SK-N-SH (cell line): ENCODE data around the gene MAP2K5. TPM values are rescaled to one million over a fixed set of nuclear protein-coding genes. Genes with fewer than 3 reads are reported as not detected.

ENCODE experiments used
- CTCF ChIA-PET: fragments of 300-600, 350-600 bp; formaldehyde crosslinking; extraction: SDS; loops from one replicate; lab custom pipeline; 2021; lab: Yijun Ruan, JAX
- POLR2A ChIA-PET: fragments of 350-600 bp; sonication (Branson Sonifier 250); formaldehyde crosslinking; extraction: SDS; loops from one replicate; lab custom pipeline; 2020; ENCODE audit warnings: antibody characterized with exemption, inconsistent platforms; lab: Yijun Ruan, JAX
- DNase-seq: peaks from one replicate; pipeline ENCODE4 v3.0.0; 2012
- H2AFZ ChIP-seq: fragments of 200-600 bp; sonication (generic); 2 replicates; pipeline ENCODE4 v1.8.1; 2016; ENCODE audit warnings: antibody characterized with exemption, mild to moderate bottlenecking, low read depth
- H3F3A ChIP-seq: fragments of 200-600 bp; sonication (generic); replicated peaks from 2 replicates; pipeline ENCODE3; 2016; ENCODE audit warnings: antibody characterized with exemption, mild to moderate bottlenecking; ENCODE audit not compliant: insufficient read depth
- H3K27ac ChIP-seq, 2 experiments: fragments of 200-500 bp in 1 of 2; fragments of 200-600 bp in 1 of 2; sonication (Bioruptor generic) in 1 of 2; sonication (generic), shearing (Covaris generic) in 1 of 2; 2 replicates each; pipeline versions ENCODE4 v1.5.1 to v1.6.1; 2014 to 2016; ENCODE audit warnings: low read depth in 2 of 2, inconsistent platforms in 1 of 2, low read length in 1 of 2, mild to moderate bottlenecking in 1 of 2, mixed read lengths in 1 of 2
- H3K27me3 ChIP-seq: fragments of 200-600 bp; sonication (generic), shearing (Covaris generic); 2 replicates; pipeline ENCODE4 v1.6.1; 2016; ENCODE audit warnings: mixed run types; ENCODE audit not compliant: insufficient read depth
- H3K36me3 ChIP-seq, 2 experiments: fragments of 200-500 bp in 1 of 2; fragments of 200-600 bp in 1 of 2; sonication (Bioruptor generic) in 1 of 2; sonication (generic) in 1 of 2; replicated peaks in 1 of 2; 2 replicates each; pipeline versions ENCODE3 to v1.5.1; 2014 to 2016; ENCODE audit warnings: low read length in 1 of 2, mild to moderate bottlenecking in 1 of 2; ENCODE audit not compliant: insufficient read depth in 2 of 2, control insufficient read depth in 1 of 2
- H3K4me1 ChIP-seq, 2 experiments: fragments of 200-500 bp in 1 of 2; fragments of 200-600 bp in 1 of 2; sonication (Bioruptor generic) in 1 of 2; sonication (generic), shearing (Covaris generic) in 1 of 2; 2 replicates each; pipeline versions ENCODE4 v1.5.1 to v1.6.1; 2014 to 2016; ENCODE audit warnings: low read depth in 1 of 2, low read length in 1 of 2, mixed run types in 1 of 2; ENCODE audit not compliant: insufficient read depth in 2 of 2, control insufficient read depth in 1 of 2
- H3K4me2 ChIP-seq: fragments of 200-600 bp; sonication (generic), shearing (Covaris generic); 2 replicates; pipeline ENCODE4 v1.6.1; 2017; ENCODE audit warnings: mixed run types
- H3K4me3 ChIP-seq, 2 experiments: fragments of 200-500 bp in 1 of 2; fragments of 200-600 bp in 1 of 2; sonication (Bioruptor generic) in 1 of 2; sonication (generic), shearing (Covaris generic) in 1 of 2; 2 replicates each; pipeline versions ENCODE4 v1.5.1 to v1.8.1; 2014 to 2016; ENCODE audit warnings: low read depth in 2 of 2, inconsistent platforms in 1 of 2, low read length in 1 of 2, mild to moderate bottlenecking in 1 of 2, mixed read lengths in 1 of 2, moderate library complexity in 1 of 2
- H3K79me2 ChIP-seq: fragments of 200-600 bp; sonication (generic); 2 replicates; pipeline ENCODE4 v1.8.1; 2017; ENCODE audit warnings: mild to moderate bottlenecking; ENCODE audit not compliant: insufficient read depth
- H3K9ac ChIP-seq: fragments of 200-600 bp; sonication (generic); 2 replicates; pipeline ENCODE4 v1.6.1; 2017; ENCODE audit warnings: mixed run types
- H3K9me2 ChIP-seq: fragments of 200-600 bp; sonication (generic); 2 replicates; pipeline ENCODE4 v1.6.1; 2017; ENCODE audit warnings: mixed run types
- H3K9me3 ChIP-seq: fragments of 200-600 bp; sonication (generic); 2 replicates; pipeline ENCODE4 v1.6.1; 2017; ENCODE audit warnings: mixed run types, mild to moderate bottlenecking, moderate library complexity
- H4K20me1 ChIP-seq: fragments of 200-600 bp; sonication (generic); 2 replicates; pipeline ENCODE4 v1.6.1; 2017; ENCODE audit warnings: mild to moderate bottlenecking, mixed run types; ENCODE audit not compliant: insufficient read depth
- CHD2 ChIP-seq: fragments of 150-350 bp; IDR thresholded peaks from 2 replicates; pipeline ENCODE4 v1.6.1; 2018; ENCODE audit warnings: low read length; ENCODE audit not compliant: partially characterized antibody
- ELF1 ChIP-seq: IDR thresholded peaks from 2 replicates; pipeline ENCODE4 v1.4.0; 2012
- EP300 ChIP-seq, 2 experiments: IDR thresholded peaks; 2 replicates each; pipeline versions ENCODE4 v1.4.0 to v1.6.1; 2012; ENCODE audit warnings: borderline replicate concordance in 1 of 2, low read depth in 1 of 2, low read length in 1 of 2
- EZH2phosphoT487 ChIP-seq: fragments of 200-600 bp; sonication (generic); IDR thresholded peaks from 2 replicates; pipeline ENCODE4 v1.6.1; 2017; ENCODE audit warnings: low read depth, mixed run types, mild to moderate bottlenecking, antibody characterized with exemption, moderate library complexity, borderline replicate concordance
- FOSL2 ChIP-seq: IDR thresholded peaks from 2 replicates; pipeline ENCODE4 v1.4.0; 2012; ENCODE audit warnings: low read depth, mild to moderate bottlenecking, moderate library complexity, borderline replicate concordance
- FOXJ3 ChIP-seq: sonication (generic); formaldehyde crosslinking; IDR thresholded peaks from 2 replicates; pipeline ENCODE4 v1.5.1; 2020; ENCODE audit warnings: mild to moderate bottlenecking, missing genetic modification reagents
- FOXM1 ChIP-seq: IDR thresholded peaks from 2 replicates; pipeline ENCODE4 v1.4.0; 2012; ENCODE audit warnings: low read depth, mild to moderate bottlenecking
- GABPA ChIP-seq: IDR thresholded peaks from 2 replicates; pipeline ENCODE4 v1.4.0; 2012; ENCODE audit warnings: low read depth, mild to moderate bottlenecking
- MAX ChIP-seq: IDR thresholded peaks from 2 replicates; pipeline ENCODE4 v1.4.0; 2012; ENCODE audit warnings: low read depth
- MEF2A ChIP-seq: IDR thresholded peaks from 2 replicates; pipeline ENCODE4 v1.4.0; 2012; ENCODE audit warnings: low read depth, borderline replicate concordance
- MXI1 ChIP-seq: IDR thresholded peaks from 2 replicates; pipeline ENCODE4 v1.6.1; 2012; ENCODE audit warnings: mild to moderate bottlenecking, low read depth, low read length, improper control_type of control experiment
- NFIC ChIP-seq: IDR thresholded peaks from 2 replicates; pipeline ENCODE4 v1.4.0; 2012; ENCODE audit warnings: borderline replicate concordance
- NRF1 ChIP-seq: IDR thresholded peaks from 2 replicates; pipeline ENCODE4 v1.6.1; 2012; ENCODE audit warnings: low read depth, mild to moderate bottlenecking, low read length
- PBX3 ChIP-seq: IDR thresholded peaks from 2 replicates; pipeline ENCODE4; 2012
- POLR2AphosphoS5 ChIP-seq: IDR thresholded peaks from 2 replicates; pipeline ENCODE4 v1.6.1; 2012; ENCODE audit warnings: low read depth, low read length
- RAD21 ChIP-seq: IDR thresholded peaks from 2 replicates; pipeline ENCODE4 v1.6.1; 2012; ENCODE audit warnings: mild to moderate bottlenecking, low read length
- RCOR1 ChIP-seq: fragments of 150-350 bp; IDR thresholded peaks from 2 replicates; pipeline ENCODE4 v1.6.1; 2017; ENCODE audit warnings: antibody characterized with exemption, low read length
- RFX5 ChIP-seq: IDR thresholded peaks from 2 replicates; pipeline ENCODE4 v1.6.1; 2012; ENCODE audit warnings: mild to moderate bottlenecking, improper control_type of control experiment, low read length
- RXRA ChIP-seq: IDR thresholded peaks from 2 replicates; pipeline ENCODE4 v1.4.0; 2012; ENCODE audit warnings: low read depth, mild to moderate bottlenecking, borderline replicate concordance
- SMC3 ChIP-seq: IDR thresholded peaks from 2 replicates; pipeline ENCODE4 v1.6.1; 2012; ENCODE audit warnings: low read depth, low read length, improper control_type of control experiment
- TCF12 ChIP-seq: IDR thresholded peaks from 2 replicates; pipeline ENCODE4 v1.4.0; 2012
- TEAD4 ChIP-seq: IDR thresholded peaks from 2 replicates; pipeline ENCODE4 v1.4.0; 2012; ENCODE audit warnings: mild to moderate bottlenecking, borderline replicate concordance; ENCODE audit not compliant: insufficient read depth
- USF1 ChIP-seq: IDR thresholded peaks from 2 replicates; pipeline ENCODE4 v1.4.0; 2012; ENCODE audit warnings: low read depth, borderline replicate concordance
- WGBS: methylation state at CpG from one replicate; pipeline ENCODE4 v1.1.6; 2017; ENCODE audit warnings: low lambda C conversion rate; 5-methylcytosine and 5-hydroxymethylcytosine counted together
- polyA plus RNA-seq, 3 experiments: library from polyadenylated mRNA; depleted of rRNA; stranded (reverse); fragments of >200 nt; gene quantifications; 2 replicates each; pipeline ENCODE4 v1.2.3, GENCODE V29; 2012
- TF ChIP-seq, protein P1 (sequence below): fragments of 200-600 bp; sonication (generic); IDR thresholded peaks from 2 replicates; pipeline ENCODE4 v1.6.1; 2017; ENCODE audit warnings: antibody characterized with exemption, mild to moderate bottlenecking, moderate library complexity
- TF ChIP-seq, protein P2 (sequence below): IDR thresholded peaks from 2 replicates; pipeline ENCODE4 v1.4.0; 2012; ENCODE audit warnings: low read depth, borderline replicate concordance

MAP2K5 gene
- polyA plus RNA-seq, 1 of the 3 experiments (the other 2 are of a cell fraction): 6.2 TPM

- no peaks in the 10 kb centered on the region for H4K20me1 ChIP-seq
- H3K27me3 ChIP-seq: no peaks in the 10 kb centered on the region
- POLR2A ChIA-PET: no interaction called here
- no peak overlapping the region for H3K27ac ChIP-seq
- no peak overlapping the region for H3K4me2 ChIP-seq
- WGBS: 90% methylated on average over 2 of the region's 5 CpGs
- no peak for DNase-seq
- H3K36me3 ChIP-seq: no peaks in the 10 kb centered on the region
- H3K9me2 ChIP-seq: no peaks in the 10 kb centered on the region
- H3K4me3 ChIP-seq: no peak overlapping the region
- CTCF ChIA-PET: interaction anchor here (1.2 kb wide), 1 partner anchor 11 kb away, joined by 3 read pairs; no protein-coding TSS in a partner anchor
- H3K79me2 ChIP-seq: no peaks in the 10 kb centered on the region
- no peaks in the 10 kb centered on the region; a peak in 1 of 4 replicates for H3K4me1 ChIP-seq
- H2AFZ ChIP-seq: no peak overlapping the region
- TF ChIP-seq MXI1 (no peak), RAD21 (no peak), TEAD4 (no peak), SMC3 (no peak), MAX (no peak), USF1 (no peak), NFIC (no peak), MEF2A (no peak), FOXM1 (no peak), TCF12 (no peak), FOSL2 (no peak), RCOR1 (no peak), EZH2phosphoT487 (no peak), ELF1 (no peak), NRF1 (no peak)
- TF ChIP-seq, protein P1, sequence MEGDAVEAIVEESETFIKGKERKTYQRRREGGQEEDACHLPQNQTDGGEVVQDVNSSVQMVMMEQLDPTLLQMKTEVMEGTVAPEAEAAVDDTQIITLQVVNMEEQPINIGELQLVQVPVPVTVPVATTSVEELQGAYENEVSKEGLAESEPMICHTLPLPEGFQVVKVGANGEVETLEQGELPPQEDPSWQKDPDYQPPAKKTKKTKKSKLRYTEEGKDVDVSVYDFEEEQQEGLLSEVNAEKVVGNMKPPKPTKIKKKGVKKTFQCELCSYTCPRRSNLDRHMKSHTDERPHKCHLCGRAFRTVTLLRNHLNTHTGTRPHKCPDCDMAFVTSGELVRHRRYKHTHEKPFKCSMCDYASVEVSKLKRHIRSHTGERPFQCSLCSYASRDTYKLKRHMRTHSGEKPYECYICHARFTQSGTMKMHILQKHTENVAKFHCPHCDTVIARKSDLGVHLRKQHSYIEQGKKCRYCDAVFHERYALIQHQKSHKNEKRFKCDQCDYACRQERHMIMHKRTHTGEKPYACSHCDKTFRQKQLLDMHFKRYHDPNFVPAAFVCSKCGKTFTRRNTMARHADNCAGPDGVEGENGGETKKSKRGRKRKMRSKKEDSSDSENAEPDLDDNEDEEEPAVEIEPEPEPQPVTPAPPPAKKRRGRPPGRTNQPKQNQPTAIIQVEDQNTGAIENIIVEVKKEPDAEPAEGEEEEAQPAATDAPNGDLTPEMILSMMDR: no peak
- H3K9me3 ChIP-seq: no peaks in the 10 kb centered on the region
- no peak overlapping the region for H3K9ac ChIP-seq
- no peaks in the 10 kb centered on the region for H3F3A ChIP-seq
Measured at GRCh38 chr15:67809441-67809840, 266.9 kb downstream of the MAP2K5 start.

- TF ChIP-seq, protein P2, sequence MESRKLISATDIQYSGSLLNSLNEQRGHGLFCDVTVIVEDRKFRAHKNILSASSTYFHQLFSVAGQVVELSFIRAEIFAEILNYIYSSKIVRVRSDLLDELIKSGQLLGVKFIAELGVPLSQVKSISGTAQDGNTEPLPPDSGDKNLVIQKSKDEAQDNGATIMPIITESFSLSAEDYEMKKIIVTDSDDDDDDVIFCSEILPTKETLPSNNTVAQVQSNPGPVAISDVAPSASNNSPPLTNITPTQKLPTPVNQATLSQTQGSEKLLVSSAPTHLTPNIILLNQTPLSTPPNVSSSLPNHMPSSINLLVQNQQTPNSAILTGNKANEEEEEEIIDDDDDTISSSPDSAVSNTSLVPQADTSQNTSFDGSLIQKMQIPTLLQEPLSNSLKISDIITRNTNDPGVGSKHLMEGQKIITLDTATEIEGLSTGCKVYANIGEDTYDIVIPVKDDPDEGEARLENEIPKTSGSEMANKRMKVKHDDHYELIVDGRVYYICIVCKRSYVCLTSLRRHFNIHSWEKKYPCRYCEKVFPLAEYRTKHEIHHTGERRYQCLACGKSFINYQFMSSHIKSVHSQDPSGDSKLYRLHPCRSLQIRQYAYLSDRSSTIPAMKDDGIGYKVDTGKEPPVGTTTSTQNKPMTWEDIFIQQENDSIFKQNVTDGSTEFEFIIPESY: no peak
- TF ChIP-seq MEF2A: no peak
- TF ChIP-seq MXI1: no peak
- no peak for TF ChIP-seq RFX5
- TF ChIP-seq RXRA: no peak
- no peak for TF ChIP-seq GABPA
- TF ChIP-seq RAD21: no peak
- no peak for TF ChIP-seq TCF12
- no peak for TF ChIP-seq EP300 (IDR thresholded peaks at IDR 0.05; ENCODE audit: borderline replicate concordance in 1 of 2, low read depth in 1 of 2, low read length in 1 of 2)
- no peak for TF ChIP-seq CHD2
- no peak for TF ChIP-seq POLR2AphosphoS5
- no peak for TF ChIP-seq PBX3
- TF ChIP-seq FOXM1: no peak
- TF ChIP-seq RCOR1: no peak
- TF ChIP-seq FOXJ3 (CRISPR knock-in tag): no peak
- H3K36me3 ChIP-seq: no peaks in the 10 kb centered on the region
- H3F3A ChIP-seq: no peaks in the 10 kb centered on the region
- H3K4me2 ChIP-seq: no peak overlapping the region
- no peaks in the 10 kb centered on the region for H4K20me1 ChIP-seq
- H3K9ac ChIP-seq: no peak overlapping the region
- no peaks in the 10 kb centered on the region for H3K9me3 ChIP-seq
- CTCF ChIA-PET: interaction anchor here (1.2 kb wide), 1 partner anchor 11 kb away, joined by 3 read pairs; no protein-coding TSS in a partner anchor
- no peak overlapping the region for H3K4me3 ChIP-seq
- no peaks in the 10 kb centered on the region for H3K27me3 ChIP-seq
- WGBS: 83% methylated on average over 2 of the region's 6 CpGs
- H3K79me2 ChIP-seq: no peaks in the 10 kb centered on the region
- no peaks in the 10 kb centered on the region for H3K9me2 ChIP-seq
- POLR2A ChIA-PET: no interaction called here
- no peaks in the 10 kb centered on the region; a peak in 1 of 4 replicates for H3K4me1 ChIP-seq
- no peak for DNase-seq
- no peak overlapping the region for H2AFZ ChIP-seq
- H3K27ac ChIP-seq: no peak overlapping the region
Measured at GRCh38 chr15:67809866-67810265, 267.4 kb downstream of the MAP2K5 start.
